Heart left ventricle (tissue), 16 donors: Measurements from ENCODE around the gene DFFB. TPM values are rescaled to one million over a fixed set of nuclear protein-coding genes. Genes with fewer than 3 reads are reported as not detected.
"Not testable (repeated sequence)": the region's sequence is repeated elsewhere in the genome, so short reads cannot be mapped to it uniquely, and the experiment has no call there.

ENCODE experiments used
- ATAC-seq, 4 donors: fragments of 200-7000 bp; cut with Tn5 transposase; one replicate each; pipeline ENCODE4 v1.9.1; 2020 to 2022; ENCODE audit warnings: moderate library complexity in 4 of 4, mild to moderate bottlenecking in 3 of 4, moderate number of reproducible peaks in 1 of 4
- DNase-seq, 5 donors: peaks; one replicate each; pipeline ENCODE4 v3.0.0-alpha.2; 2020
- H3K27ac ChIP-seq, 12 donors: fragments of 200-600 bp; sonication (generic) in 4 of 12; one replicate each; pipeline versions ENCODE4 v1.5.0 to v1.8.0; 2016 to 2022; ENCODE audit warnings: mild to moderate bottlenecking in 2 of 12
- H3K27me3 ChIP-seq, 9 donors: fragments of 200-600 bp; sonication (generic) in 2 of 9; one replicate each; pipeline versions ENCODE4 v1.5.1 to v1.8.0; 2016 to 2022; ENCODE audit warnings: mild to moderate bottlenecking in 3 of 9
- H3K36me3 ChIP-seq, 9 donors: fragments of 200-600 bp; sonication (generic) in 2 of 9; one replicate each; pipeline versions ENCODE4 v1.5.0 to v1.8.0; 2018 to 2022; ENCODE audit warnings: mild to moderate bottlenecking in 2 of 9
- H3K4me1 ChIP-seq, 12 donors: fragments of 200-600 bp; sonication (generic) in 4 of 12; one replicate each; pipeline versions ENCODE4 v1.5.0 to v1.8.0; 2016 to 2022; ENCODE audit warnings: mild to moderate bottlenecking in 3 of 12
- H3K4me3 ChIP-seq, 12 donors: fragments of 200-600 bp; sonication (generic) in 4 of 12; one replicate each; pipeline versions ENCODE4 v1.5.0 to v1.8.0; 2017 to 2022; ENCODE audit warnings: mild to moderate bottlenecking in 9 of 12, moderate library complexity in 4 of 12
- H3K9me3 ChIP-seq, 12 donors: fragments of 200-600 bp; sonication (generic) in 4 of 12; one replicate each; pipeline versions ENCODE4 v1.5.0 to v1.8.0; 2016 to 2022; ENCODE audit warnings: mild to moderate bottlenecking in 1 of 12
- POLR2A ChIP-seq, 2 donors: fragments of 450-650 bp; IDR thresholded peaks; one replicate each; pipeline ENCODE4 v1.6.1; 2017; ENCODE audit warnings: antibody characterized with exemption in 2 of 2, mild to moderate bottlenecking in 2 of 2, moderate library complexity in 2 of 2
- WGBS, 4 donors: extraction: QIAGEN DNeasy Blood & Tissue Kit in 2 of 4; methylation state at CpG; one replicate each; pipeline versions ENCODE4 v1.1.5 to v1.1.7; 2013 to 2018; 5-methylcytosine and 5-hydroxymethylcytosine counted together
- intact Hi-C, 10 donors: fragments of 100-400 bp; cut with DNase I; formaldehyde crosslinking; loops; one replicate each; pipeline versions ENCODE4 v1.11.1 to v1.14.2; 2022
- long read RNA-seq, 3 donors: library from polyadenylated mRNA; unstranded; transcript quantifications; one replicate each; pipeline ENCODE4 v2.0.0, GENCODE V29; 2020 to 2021
- polyA plus RNA-seq, 2 donors: library from polyadenylated mRNA; stranded (reverse); fragments of 200-250 nt; gene quantifications; one replicate each; pipeline ENCODE4 v1.2.3, GENCODE V29; 2013
- total RNA-seq, 9 donors: library from RNA; depleted of rRNA in 2 of 9; stranded (reverse); fragments of >200 nt in 2 of 9; fragmentation: NEBNext Ultra II Directional in 3 of 9; extraction: Animal tissue kit (Norgen Biotek cat#: 25700) in 3 of 9; gene quantifications; one replicate each; pipeline versions ENCODE4 v1.1.0 to v1.2.4, GENCODE V29; 2016 to 2023
- TF ChIP-seq, protein P1 (sequence below), 12 donors: fragments of 200-600 bp; sonication (generic) in 4 of 12; IDR thresholded peaks; one replicate each; pipeline versions ENCODE4 v1.5.0 to v1.8.0; 2018 to 2022; ENCODE audit warnings: antibody characterized with exemption in 12 of 12, mild to moderate bottlenecking in 5 of 12
- donor health status: ischemic (EF 13 %, LVEDD 7.1; RV severe dilation, severe dysfunction).
- donor health status: healthy with polysubstance abuse.
- donor health status: DM: no; HTN: yes; CAD: no.
- donor health status: DM: no; HTN: no; CAD: no.
- donor health status: ischemic (EF 25% LVEDD 6.9; RV normal size, moderate dysfunction).
- donor health status: ischemic (EF 25% LVEDD 5.7; RV mildly dilated, moderate dysfunction).
- donor health status: healthy.
- donor health status: DM: yes; HTN: yes; CAD: no.
- donor health status: ischemic (EF 35%, LVEDD 5.7; RV mildly dilated, moderate dysfunction).
- donor health status: nonischemic (EF 11% LVEDD 7.7; RV severe dilation, severe dysfunction).
- donor health status: DM: yes; HTN: yes; CAD: no.
- donor health status: PGD.
- donor health status: ischemic (EF 29% LVEDD 5.4; RV normal size, mild dysfunction).
- donor health status: nonischemic (EF 23%, LVEDD 6.1; RV moderate dilation, normal function).

DFFB gene, protein sequence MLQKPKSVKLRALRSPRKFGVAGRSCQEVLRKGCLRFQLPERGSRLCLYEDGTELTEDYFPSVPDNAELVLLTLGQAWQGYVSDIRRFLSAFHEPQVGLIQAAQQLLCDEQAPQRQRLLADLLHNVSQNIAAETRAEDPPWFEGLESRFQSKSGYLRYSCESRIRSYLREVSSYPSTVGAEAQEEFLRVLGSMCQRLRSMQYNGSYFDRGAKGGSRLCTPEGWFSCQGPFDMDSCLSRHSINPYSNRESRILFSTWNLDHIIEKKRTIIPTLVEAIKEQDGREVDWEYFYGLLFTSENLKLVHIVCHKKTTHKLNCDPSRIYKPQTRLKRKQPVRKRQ
- total RNA-seq (1 to 10 TPM; 1.3 to 5.8 (median 2.6) TPM), polyA plus RNA-seq (1 to 10 TPM; 2.0 to 3.3 TPM)
- long read RNA-seq, donor 1: 0 reads
- long read RNA-seq, donor 2, partial matches to known transcripts: 2 of 4 reads
- long read RNA-seq, donor 2, other reads (novel, unspliced or antisense): 1 of 4 reads
- long read RNA-seq, donor 3, partial matches to known transcripts: 1 of 4 reads
- long read RNA-seq, donor 3, other reads (novel, unspliced or antisense): 1 of 4 reads

DNA sequence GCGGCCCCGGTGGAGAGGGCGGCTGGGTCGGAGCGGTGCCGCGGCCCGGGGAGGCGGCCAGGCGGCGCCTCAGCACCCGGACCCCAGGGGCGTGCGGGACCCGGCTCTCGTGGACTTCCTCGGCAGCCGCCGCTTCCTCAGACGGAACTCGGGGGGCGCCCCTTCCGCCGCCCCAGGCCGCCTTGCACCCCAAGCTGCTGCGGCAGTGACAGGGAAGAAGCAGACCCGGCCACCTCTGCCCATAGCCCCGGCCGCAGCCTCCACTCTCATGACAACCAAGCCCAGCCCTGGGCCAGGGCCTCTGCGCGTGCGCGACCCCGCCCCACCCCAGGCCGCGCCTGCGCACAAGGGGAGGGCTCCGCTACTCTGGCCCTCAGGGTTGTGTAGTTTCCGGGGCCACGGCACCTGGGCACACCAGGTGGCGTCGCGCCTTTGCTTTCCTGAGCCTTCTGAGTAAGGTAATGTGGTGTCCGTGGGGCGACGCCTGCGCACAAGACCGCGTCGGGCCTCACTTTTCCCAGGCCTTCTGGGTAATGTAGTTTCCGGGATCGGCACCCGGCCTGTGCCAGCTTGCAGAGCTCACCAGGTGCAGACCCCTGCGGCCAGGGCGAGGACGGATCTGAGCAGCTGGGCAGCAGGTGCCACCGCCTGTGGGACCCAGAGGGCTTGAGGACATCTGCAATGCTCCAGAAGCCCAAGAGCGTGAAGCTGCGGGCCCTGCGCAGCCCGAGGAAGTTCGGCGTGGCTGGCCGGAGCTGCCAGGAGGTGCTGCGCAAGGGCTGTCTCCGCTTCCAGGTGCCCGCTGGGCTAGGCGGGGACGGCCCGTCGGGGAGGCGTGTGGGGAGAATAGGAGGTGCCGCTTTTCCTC, at the start of gene DFFB, which contains the start of gene CEP104:
Gene DFFB (plus strand): TSS at position 554 of the 868 bp plus-strand sequence. CDS start 128 bp downstream, at position 682.
Gene CEP104 (minus strand): TSS at position 289 of the 868 bp plus-strand sequence. CDS start 4,804 bp downstream, outside the sequence.
- Histone ChIP-seq H3K4me3 (peak within 1 kb of the TSS; percentile 64 to 99 (median 90)), H3K27me3 (no peaks in the 10 kb centered on the region), H3K9me3 (no peaks in the 10 kb centered on the region), H3K4me1 (peaks cover 0 to 27% (median 19%) of the 10 kb centered on the region in 12 donors), H3K27ac (peak within 1 kb of the TSS; percentile 25 to 85 (median 78)), H3K36me3 (peaks cover 0 to 4% (median 0%) of the 10 kb centered on the region in 9 donors)
- DNase-seq: peak; percentile 83 to 94 (median 90)
- TF ChIP-seq, protein P1, sequence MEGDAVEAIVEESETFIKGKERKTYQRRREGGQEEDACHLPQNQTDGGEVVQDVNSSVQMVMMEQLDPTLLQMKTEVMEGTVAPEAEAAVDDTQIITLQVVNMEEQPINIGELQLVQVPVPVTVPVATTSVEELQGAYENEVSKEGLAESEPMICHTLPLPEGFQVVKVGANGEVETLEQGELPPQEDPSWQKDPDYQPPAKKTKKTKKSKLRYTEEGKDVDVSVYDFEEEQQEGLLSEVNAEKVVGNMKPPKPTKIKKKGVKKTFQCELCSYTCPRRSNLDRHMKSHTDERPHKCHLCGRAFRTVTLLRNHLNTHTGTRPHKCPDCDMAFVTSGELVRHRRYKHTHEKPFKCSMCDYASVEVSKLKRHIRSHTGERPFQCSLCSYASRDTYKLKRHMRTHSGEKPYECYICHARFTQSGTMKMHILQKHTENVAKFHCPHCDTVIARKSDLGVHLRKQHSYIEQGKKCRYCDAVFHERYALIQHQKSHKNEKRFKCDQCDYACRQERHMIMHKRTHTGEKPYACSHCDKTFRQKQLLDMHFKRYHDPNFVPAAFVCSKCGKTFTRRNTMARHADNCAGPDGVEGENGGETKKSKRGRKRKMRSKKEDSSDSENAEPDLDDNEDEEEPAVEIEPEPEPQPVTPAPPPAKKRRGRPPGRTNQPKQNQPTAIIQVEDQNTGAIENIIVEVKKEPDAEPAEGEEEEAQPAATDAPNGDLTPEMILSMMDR (IDR thresholded peaks at IDR 0.05): peak in 3 of 12 donors; percentile 7 to 39 (median 12)
- peak in 1 of 2 donors; percentile 79 for TF ChIP-seq POLR2A (IDR thresholded peaks at IDR 0.05)
- 0 to 1% (median 0%) methylated on average over 14 to 73 of the region's 73 CpGs for WGBS, 4 donors
- intact Hi-C loops: loop anchor here in 2 of 10 donors (2.0 kb wide), 2 partner anchors 42 to 44 kb away; partner anchors contain the start of gene C1orf174 (in 1 of the 2)
- peak; percentile 89 to 98 (median 96) for ATAC-seq

DNA sequence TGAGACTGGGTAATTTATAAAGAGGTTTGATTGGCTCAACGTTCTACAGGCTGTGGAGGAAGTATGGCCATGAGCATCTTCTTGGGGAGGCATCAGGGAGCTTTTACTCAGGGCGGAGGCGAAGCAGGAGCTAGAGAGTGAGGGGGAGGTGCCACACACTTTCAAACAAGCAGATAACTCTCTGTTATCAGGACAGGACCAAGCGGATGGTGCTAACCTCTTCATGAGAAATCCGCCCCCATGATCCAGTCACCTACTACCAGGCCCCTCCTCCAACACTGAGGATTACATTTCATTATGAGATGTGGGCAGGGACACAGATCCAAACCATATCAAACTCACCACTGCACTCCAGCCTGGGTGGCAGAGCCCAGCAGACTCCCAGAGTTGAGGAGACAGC, 49.5 kb upstream of the DFFB start:
- peaks cover 0 to 23% (median 0%) of the 10 kb centered on the region in 9 donors for H3K27me3 ChIP-seq
- no peaks in the 10 kb centered on the region for H3K9me3 ChIP-seq
- H3K4me1 ChIP-seq: no peaks in the 10 kb centered on the region
- DNase-seq (no peak), ATAC-seq (no peak)
- WGBS, 4 donors: 81 to 82% (median 82%) methylated on average over 5 of the region's 5 CpGs
- H3K27ac ChIP-seq: no peak overlapping the region
- intact Hi-C loops: no loop called here
- TF ChIP-seq, protein P1 (IDR thresholded peaks at IDR 0.05): no peak
- TF ChIP-seq POLR2A (IDR thresholded peaks at IDR 0.05): no peak
- H3K36me3 ChIP-seq: no peaks in the 10 kb centered on the region
- no peak overlapping the region for H3K4me3 ChIP-seq

DNA sequence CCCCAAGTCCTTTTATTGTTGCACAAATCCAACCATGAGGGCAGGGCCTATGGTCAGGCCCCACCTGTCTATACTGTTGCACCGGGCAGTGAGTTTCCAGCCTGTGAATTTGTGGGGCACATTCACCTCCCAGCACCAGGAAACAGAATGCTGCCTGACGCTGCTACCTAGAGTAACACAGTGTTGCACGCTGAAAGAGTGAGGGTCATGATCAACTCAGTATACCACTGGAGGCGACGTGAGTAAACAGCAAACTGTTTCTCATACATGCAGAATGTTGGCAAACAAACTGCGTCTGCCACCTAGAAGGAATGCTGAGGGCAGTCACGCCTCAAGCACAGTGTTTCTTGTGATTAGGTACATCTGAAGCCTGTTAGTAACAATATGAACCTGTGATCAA, 47.6 kb upstream of the DFFB start:
- Histone ChIP-seq H3K27me3 (peaks cover 0 to 8% (median 0%) of the 10 kb centered on the region in 9 donors), H3K36me3 (peaks cover 0 to 12% (median 7%) of the 10 kb centered on the region in 9 donors), H3K27ac (no peak overlapping the region), H3K4me3 (no peak overlapping the region), H3K4me1 (no peaks in the 10 kb centered on the region), H3K9me3 (no peaks in the 10 kb centered on the region)
- intact Hi-C loops: no loop called here
- ATAC-seq (no peak), DNase-seq (no peak)
- TF ChIP-seq POLR2A (IDR thresholded peaks at IDR 0.05): no peak
- TF ChIP-seq, protein P1 (IDR thresholded peaks at IDR 0.05): no peak
- WGBS, 4 donors: 74 to 83% (median 78%) methylated on average over 7 of the region's 7 CpGs

DNA sequence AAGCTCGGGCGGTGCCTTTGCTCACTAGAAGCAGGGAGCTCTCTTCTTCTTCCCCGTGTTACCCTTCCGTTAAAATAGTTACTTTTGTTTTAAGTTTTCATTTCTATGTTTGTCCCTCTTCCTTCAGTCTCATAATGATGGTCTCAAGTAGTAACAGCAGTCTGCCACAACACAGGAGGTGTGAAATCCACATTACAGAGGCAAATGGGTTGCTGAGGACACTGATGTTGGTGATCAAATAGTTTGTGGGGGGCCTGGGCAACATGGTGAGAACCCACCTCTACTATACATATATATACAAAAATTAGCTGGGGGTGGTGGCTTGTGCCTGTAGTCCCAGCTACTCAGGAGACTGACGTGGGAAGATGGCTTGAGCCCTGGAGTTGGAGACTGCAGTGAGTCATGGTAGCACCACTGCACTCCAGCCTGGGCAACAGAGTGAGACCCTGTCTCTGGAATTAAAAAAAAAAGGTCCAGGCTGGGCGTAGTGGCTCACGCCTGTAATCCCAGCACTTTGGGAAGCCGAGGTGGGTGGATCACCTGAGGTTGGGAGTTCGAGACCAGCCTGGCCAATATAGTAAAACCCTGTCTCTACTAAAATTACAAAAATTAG, 47.0 kb upstream of the DFFB start:
- ATAC-seq, DNase-seq, intact Hi-C loops, H3K4me1 ChIP-seq, H3K27me3 ChIP-seq, H3K9me3 ChIP-seq, H3K4me3 ChIP-seq, H3K27ac ChIP-seq: not testable (repeated sequence)
- H3K36me3 ChIP-seq: peaks cover 0 to 18% (median 13%) of the 10 kb centered on the region in 9 donors
- 82 to 88% (median 86%) methylated on average over 9 of the region's 9 CpGs for WGBS, 4 donors
